NCI-H1930 (cell line): Measurements from ENCODE around the gene SUMF1.
A peak's percentile ranks its signal among the peaks of the same experiment; 100 is the strongest.

Experiments used
- DNase-seq, 2 experiments: peaks; one replicate each; lab custom pipeline; 2025; lab: John Stamatoyannopoulos, UW

The SUMF1 gene

DNA sequence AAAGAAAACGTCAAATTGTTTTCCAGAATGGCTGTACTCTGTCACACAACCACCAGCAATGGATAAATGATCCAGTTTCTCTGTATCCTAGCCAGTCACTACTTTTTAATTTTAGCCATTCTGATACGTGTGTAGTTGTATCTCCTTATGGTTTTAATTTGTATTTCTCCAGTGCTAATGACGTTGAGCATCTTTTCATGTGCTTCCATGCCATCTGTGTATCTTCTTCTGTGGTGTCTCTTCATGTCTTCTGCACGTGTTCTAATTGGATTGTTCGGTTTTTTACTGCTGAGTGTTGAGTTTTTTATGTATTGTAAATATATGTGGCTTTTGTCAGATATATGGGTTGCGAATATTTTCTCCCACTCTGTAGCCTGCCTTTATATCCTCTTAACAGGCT is 81.9 kb downstream of the SUMF1 start:
- no peak for DNase-seq

DNA sequence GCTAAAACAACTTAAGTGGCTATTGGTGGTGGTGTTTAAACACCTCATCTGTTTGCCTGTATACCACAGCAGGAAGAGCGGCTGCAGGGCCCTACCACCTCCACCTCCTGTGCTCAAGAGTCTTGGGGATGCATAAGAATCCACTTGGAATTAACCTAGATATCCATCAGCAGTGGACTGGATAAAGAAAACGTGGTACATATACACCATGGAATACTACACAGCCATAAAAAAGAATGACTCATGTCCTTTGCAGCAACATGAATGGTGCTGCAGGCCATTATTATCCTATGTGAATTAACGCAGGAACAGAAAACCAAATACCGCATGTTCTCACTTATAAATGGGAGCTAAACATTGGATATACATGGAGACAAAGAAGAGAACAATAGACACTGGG is 87.1 kb downstream of the SUMF1 start:
- no peak for DNase-seq

DNA sequence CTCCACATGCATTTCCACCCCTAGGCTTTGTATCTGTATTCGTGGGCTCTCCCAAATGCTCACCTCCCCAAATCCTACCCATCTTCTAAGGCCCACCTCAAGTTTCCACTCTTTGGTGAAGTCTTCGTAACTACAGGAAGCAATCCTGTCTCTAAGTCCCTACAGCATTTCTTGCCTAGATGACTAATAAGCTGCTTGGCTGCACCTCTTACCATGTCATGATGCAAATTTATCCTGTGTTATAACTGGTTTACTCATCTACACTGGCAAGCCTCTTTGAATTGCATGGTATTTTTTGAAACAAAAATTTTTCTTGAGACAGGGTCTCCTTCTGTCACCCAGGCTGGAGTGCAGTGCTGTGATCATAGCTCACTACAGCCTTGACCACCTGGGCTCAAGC is 90.6 kb downstream of the SUMF1 start:
- DNase-seq = no peak

DNA sequence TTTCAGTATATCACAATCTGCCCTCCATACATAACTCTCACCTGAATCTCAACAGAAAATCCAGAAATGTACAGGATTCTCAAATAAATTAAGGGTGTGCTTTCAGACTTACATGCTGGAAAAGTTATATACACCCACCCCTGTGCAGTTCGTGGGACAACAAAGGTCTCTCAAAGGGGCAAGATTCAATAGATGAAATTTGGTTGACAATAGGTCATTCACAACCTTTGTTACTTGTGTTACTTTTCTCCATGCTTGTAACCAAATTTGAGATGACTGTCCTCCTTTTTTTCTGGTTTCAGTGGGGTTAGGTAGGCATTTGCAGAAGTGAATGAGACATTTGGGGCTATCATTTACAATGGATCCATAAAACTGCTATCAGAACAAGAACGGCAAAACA is 91.2 kb downstream of the SUMF1 start:
- DNase-seq = no peak

DNA sequence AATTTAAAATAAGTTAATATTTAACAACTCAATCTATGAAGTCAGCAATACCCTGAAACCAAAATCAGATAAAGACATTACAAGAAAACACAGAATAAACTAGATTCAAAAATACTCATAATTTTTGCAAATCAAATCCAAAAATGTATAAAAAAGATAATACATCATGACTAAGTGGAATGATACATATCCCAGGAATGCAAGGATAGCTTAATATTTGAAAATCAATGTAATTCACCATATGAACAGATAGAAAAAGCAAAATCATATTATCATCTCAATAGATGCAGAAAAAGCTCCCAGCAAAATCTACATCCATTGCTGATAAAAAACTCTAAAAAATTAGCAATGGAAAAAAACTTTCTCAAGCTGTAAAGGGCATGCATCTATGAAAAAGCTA is 93.4 kb downstream of the SUMF1 start:
- DNase-seq = no peak

DNA sequence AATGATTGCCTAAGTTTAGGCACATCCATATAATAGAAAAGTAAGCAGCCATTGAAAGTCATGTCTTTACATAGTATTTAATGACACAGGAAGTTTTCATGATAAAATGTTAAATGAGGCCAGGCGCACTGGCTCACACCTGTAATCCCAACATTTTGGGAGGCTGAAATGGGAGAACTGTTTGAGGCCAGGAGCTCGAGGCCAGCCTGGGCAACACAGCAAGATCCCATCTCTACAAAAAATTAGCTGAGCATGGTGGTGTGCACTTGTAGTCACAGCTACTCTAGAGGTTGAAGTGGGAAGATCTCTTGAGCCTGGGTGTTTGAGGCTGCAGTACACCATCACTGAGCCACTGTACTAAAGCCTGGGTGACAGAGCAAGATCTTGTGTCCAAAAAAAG is 104.5 kb downstream of the SUMF1 start:
- no peak for DNase-seq

DNA sequence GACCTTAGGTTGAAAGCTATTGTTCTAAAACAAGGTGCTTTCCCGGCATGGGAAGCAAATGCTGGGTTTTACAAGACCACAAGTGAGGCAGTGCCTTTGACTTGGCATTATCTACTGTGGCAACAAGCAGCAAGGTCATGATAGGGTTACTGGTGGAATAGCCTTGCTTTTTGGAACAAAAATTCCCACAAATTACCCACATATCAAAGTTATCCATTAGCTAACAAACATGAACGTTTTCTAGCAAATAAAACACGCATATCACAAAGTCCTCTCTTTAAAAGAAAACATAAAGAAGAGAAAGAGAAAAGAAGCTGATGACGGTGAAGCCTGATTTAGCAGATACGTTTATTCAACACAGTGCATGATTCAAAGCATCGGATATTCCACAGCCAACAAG is 106.3 kb downstream of the SUMF1 start:
- DNase-seq = no peak

DNA sequence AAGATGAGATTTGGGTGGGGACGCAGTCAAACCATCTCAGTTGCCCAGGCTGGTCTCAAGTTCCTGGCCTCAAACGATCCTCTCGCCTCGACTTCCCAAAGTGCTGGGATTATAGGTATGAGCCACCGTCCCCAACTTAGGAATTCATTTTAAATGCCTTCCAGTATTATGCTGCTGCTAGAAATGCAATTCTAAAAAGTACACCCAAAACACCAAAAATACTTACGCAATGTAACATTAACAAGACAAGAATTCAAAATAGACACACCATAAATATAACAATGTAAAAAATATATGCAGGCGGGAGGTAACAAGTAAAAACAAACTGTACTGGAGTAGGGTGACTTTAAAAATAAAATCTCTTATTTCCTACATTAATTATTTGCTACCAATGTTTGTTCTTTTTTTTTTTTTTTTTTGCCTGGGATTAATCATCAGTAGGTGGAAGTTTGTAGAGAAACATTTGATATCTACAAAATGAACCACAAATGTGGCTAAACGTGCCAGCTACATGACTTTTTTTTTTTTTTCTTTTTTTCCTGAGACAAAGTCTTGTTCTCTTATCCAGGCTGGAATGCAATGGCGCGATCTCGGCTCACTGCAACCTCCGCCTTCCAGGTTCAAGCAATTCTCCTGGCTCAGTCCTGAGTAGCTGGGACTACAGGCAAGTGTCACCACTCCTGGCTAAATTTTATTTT is 107.1 kb downstream of the SUMF1 start:
- no peak for DNase-seq

DNA sequence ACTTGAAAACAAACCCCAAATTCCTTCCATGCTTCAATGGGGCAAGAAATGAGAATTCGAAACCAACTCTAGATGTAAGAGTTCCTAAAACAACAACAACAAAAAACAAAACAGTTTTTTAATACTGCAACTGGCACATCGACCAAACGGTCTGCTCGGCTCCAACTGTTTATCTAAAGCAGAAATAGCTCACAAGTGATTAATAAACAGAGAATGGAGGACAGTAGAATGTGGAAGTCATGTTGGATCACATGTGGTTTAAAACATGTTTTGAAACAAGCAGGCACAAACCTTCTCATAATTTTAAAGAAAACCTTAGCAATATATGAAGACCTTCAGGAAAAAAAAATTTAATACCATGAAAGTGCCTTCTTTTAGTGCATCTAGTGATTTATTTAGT is 108.8 kb downstream of the SUMF1 start:
- no peak for DNase-seq

DNA sequence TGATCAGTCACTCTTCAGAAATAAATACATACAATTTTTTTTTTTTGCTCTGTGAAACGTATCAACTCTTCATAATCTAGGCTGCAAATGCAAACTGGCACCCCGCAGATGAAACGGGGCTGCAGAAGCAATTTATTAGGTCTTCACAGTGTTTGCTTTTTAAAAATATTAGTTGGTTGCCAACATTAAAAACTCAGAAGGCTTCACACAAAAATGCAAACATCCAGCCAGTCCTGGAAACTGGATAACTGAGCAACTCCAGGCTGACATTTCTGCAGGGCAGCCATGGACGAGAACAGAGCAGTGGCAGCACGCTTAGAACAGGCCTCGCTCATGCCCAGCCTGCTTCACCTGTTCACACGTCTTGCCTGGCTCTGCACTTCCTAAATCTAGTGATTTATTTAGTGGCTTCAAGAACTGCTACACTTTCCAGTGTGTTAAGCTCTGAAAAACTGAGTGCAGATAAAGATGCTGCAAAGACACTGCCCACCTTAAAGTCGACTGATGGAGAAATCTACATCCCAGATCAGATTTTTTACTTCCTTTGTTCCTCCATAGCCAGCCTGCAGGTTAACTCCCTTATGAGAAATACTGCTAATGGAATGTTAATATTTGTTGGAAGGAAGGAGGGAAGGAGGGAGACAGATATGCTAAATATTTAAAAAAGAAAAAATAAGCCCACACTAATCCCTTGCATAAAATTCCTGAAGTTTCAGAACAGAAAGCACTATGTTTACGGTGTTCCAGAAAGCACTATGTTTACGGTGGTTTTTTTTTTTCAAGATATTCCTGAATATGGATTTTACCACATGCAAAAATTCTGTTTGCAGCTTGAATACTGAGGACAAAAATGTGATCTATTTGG is 110.3 kb downstream of the SUMF1 start:
- DNase-seq = no peak

DNA sequence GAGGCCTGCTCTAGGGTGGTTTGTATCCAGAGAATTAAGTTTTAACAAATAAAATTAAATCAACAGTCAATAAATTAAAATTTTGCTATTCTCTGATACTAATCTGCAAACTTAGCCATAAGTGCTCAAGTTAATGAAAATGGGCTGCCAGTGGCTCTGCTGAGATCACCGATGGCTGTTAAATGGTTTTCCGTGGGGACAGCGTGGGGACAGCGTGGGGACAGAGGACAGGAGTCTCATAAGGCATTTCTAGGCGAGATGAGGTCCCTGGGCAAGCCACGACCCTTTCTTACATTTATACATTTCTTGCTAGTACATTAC is 110.9 kb downstream of the SUMF1 start:
- no peak for DNase-seq

DNA sequence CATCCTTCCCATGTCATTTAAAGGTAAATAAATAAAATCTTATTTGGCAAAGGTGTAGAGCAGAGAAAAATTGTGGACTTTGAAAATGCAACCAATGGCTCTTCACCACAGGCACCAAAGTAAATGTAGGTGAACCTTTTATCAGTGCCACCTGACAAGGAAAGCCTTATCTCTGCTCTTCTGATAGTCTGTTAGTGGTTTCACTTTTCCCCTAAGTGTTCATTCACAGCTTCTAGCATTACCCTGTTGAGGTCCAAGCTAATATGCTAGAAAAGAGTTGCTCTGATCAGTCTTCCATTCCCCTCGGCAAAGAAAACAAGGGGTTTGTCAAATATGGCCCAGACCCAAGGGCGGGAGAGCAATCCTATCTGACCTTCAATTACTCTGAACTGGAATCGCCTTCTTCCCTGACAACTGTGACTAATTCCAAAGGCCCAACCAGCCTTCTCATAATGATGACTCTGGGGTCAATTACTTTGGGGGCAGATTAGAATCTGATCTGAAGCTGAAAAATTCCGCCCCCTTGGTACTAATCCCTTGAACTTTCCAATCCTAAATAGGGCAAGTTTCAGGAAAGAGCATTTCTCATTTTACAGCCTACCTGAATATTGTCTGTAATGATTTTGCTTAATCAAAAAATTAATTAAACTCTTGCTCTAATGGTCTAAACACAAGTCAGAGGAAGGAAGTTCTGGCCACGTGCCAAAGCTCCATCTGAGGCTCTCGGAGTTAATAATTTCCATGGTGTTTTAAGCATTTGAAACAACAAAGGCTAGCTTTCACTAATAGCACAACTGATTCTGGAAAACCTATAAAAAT is 111.5 kb downstream of the SUMF1 start:
- no peak for DNase-seq

DNA sequence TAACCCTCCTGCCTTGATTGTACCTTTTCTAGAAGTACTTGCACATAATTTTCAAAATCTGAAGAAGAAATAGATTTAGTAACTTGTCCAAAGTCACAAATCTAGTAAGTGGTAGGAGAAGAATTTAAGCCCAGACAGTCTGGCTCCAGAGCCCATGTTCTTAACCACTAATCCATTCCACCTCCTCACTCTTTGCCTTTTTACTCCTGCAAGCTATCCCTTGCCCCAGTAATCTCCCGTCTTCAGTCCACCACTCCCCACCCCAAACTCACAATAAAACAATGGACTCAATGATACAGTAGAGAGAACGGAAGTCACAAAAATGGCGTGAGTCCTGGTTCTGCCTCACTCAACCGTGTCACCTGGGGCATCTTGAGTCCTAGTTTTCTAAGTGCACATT is 115.2 kb downstream of the SUMF1 start:
- no peak for DNase-seq

DNA sequence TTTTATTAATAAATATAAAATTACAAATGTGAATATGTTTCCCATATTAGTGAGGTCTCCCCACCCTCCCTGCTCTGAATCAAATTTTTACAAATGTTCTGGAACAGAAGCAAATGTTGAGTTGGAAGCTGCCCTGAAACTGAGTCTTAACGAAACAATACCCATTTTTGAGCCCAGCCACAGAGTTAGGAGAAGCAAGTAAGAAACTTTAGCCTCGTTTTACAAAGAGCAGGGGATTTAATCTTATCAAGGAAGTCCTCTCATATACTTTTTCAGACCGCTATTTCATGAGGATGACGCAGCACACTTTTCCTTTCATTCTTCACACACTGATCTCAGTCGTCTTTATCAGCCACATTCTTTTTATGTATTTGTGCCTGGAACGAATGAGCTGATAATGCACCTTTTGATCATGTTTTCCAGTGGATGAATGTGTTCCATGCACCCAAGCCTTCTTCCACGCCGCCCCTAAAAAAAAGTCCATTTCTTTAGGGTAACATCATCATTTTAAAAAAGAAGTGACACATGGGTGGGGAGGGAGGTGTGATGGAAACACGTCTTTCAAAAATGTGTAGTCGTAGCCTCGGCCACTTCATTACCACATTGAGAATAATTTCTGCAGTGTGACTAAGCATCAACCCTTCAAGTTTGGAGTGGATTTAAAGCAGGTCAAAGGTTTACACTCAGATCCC is 115.8 kb downstream of the SUMF1 start:
- no peak for DNase-seq

DNA sequence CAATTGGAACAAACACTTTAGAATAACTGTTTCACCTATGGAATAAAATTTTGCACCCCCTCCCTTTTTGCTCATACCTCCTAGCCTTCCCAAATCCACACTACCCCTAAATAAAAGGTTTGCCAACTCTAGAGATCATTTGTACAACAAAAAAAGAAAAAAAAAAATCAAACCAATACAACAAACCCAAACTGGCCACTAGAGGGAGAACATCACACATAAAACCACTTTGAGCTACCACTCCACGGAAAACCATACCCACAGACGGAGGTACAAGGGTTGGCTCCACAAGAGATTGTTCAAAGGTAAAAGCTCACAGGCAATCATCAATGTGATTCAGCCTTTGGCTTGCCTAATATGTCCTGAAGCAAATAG is 116.3 kb downstream of the SUMF1 start:
- peak; percentile 1 to 8 for DNase-seq

DNA sequence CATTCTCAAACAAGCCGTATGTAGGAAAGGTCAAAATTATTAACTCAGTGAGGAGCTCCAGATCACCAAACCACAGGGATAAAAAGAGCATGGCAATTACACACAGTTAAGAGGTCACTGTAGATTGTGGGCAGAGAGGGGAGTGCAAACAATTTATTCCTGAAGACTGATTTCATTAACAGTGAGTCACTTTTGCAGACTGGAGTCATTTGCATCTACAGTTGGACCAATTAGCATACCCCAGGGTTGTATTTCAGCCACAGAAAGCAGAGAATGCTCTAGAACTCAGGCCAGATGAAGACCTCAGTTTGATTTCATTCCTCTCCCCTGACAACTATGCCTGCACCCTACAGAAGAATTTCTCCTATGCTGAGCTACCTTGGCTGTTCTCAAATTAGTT is 123.8 kb downstream of the SUMF1 start:
- DNase-seq = no peak

DNA sequence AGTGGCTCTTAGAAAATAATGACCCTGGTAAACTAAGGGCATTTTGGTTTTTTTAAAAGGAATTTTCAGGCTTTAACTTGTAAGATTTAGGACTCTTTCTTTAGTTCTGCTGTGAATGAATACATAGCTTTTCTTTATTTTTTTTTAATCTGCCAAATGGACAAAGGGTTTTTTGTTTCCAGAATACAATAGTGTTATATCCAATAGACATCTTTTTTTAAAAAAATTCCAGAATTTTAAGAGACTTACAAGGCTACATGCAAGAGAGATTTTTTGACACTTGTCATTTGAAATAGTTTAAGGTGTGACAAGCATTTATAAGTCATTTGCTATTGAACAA is 125.8 kb downstream of the SUMF1 start:
- no peak for DNase-seq

DNA sequence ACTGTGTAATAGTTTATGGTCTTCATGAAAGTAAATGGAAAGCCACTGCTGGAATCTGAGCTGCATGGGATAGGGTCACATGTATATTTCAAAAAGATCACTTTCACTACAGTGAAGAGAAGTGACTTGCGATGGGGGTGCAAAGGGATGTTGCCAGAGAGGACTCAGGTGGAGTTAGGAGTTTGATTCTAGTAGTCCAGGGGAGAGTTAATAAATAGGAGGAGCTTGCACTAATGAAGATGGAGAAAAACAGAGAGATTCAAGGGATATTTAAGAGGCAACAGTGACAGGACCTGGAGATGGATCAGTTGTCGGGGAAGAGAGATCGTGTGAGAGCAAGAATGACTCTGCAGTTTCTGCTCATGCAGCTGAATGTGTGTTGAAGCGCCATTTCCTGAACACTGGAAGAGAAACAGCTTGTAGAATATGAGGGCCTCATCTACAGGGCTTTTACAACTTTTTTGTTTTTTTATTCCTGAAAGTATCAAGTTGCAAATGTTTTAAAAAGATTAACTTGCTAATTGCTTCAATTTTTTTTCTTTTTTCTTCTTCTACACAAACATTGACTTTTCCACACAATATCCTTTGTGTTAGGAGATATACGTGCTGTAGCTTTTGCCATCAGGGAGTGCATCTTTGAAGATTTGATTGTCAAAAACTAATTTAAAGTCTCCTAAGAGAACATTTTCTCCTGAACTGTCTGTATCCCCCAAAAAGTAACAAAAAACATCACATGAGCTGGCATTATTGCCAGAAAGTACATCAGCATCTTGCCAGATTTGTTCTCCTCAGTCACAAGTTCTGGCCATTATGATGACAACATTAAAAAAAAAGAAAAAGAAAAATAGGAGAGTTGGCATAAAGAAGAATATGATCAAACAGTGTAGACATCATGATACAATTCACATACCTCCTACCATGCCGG is 126.4 kb downstream of the SUMF1 start:
- no peak for DNase-seq

DNA sequence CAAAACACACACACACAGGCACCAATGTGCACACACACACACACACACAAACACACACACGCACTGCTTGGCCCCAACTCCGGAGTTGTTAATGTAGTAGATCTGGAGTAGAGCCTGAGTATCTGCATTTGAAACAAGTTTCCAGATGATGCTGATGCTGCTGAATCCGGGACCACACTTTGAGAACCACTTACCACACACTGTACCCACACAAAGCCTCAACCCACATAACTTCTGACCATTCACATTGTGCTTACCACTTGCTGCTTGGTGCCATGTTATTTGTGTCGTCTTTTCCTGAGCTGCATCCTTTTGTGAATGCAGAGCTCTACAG is 127.0 kb downstream of the SUMF1 start:
- no peak for DNase-seq

DNA sequence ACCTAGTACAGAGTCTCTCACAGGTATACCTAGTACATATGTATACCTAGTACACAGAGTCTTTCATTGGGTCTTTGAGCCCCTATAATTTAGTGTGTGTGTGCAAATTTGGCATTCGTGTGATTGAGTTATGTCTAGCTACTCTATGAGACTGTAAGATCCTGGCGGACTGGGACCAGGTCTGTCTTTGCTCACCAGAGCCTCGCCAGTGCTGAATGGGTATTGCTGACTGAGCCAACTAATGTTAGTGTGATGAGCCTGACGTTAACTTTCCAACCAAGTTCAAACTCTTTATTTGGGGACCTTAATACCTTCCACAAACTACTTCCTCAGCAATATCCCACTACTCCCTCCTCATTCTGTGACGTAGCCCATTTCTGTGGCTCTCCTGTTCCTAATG is 128.3 kb downstream of the SUMF1 start:
- no peak for DNase-seq

DNA sequence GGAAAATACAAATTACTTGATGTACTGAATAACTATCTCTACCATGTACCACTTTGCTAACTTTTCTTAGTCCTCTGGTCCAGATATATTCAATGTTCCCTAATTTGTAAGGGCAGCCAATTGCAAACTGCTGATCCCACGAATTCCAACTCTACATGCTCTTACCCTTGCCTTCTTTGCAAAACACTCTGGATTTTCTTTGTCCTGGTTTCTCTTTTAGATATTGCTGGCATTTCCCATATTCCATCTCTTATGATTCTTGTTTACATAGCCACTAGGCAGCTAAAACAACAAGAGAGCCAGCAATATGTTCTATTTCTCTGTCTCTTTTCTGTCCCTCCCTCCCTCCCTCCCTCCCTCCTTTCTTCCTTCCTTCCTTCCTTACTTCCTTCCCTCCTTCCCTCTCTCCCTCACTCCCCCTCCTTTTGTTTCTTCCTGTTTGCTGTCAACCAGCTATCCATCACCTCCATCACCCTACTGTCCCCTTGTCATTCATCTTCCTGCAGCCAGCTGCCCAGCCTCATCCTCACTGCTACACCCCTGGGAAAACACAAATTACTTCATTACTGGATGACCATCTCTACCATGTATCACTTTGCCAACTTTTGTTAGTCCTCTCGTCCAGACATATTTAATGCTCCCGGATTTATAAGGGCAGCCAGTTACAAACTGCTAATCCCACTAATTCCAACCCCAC is 130.1 kb downstream of the SUMF1 start:
- DNase-seq = no peak
